GM21786 (cell line): ENCODE results near the gene IPO9.
"Not testable (repeated sequence)": the region's sequence is repeated elsewhere in the genome, so short reads cannot be mapped to it uniquely, and the experiment has no call there.

Source experiments
- ATAC-seq: cut with Tn5 transposase; IDR thresholded peaks from one replicate; pipeline ENCODE4 v1.9.1; 2021; ENCODE audit not compliant: unreplicated experiment

Gene IPO9

DNA sequence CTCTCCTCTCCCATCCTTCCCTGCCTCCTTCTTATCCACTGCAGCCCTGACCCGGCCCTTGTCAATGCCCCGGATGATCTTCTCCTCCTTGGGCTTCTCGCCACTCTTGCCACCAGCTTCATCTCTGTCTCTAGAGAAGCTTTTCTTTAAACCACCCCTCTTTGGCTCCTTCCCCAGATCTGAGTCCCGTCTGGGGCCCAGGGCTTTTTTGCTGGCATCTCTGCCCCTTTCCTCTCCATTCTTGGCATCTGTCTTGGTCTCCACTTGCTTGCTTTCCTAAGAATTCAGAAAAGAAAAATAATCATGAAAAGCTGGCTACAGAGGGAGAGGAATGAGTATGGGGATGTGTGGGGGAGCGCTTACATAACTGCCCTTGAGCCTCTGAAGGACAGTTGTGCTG is 71.5 kb downstream of the IPO9 start:
- no peak for ATAC-seq

DNA sequence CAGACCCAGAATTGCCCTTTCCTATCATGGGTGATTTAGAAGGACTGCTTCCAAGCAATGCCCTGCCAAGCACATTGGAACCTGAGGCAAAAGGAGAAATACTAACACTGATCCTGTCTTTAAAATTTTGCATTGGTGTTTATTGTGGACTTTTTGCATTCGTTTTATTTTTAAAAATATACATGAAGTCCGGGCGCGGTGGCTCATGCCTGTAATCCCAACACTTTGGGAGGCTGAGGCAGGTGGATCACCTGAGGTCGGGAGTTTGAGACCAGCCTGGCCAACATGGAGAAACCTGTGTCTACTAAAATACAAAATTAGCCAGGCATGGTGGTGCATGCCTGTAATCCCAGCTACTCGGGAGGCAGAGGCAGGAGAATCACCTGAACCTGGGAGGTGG is 72.1 kb downstream of the IPO9 start:
- ATAC-seq, result not testable (repeated sequence)

DNA sequence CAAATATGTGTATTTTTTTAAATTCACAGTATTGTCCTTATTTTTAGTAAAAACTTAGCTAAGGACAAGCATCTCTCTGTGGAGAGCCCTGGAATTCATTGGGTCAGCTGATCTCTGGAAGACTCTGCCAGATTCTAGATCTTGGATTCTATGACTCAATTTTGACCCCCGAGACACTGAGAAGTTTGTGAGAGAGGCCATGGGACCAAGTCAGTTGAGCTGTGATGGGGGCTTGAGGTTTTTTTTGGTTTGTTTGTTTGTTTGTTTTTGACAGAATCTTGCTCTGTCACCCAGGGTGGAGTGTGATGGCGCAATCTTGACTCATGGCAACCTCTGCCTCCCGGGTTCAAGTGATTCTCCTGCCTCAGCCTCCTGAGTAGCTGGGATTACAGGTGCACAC is 73.2 kb downstream of the IPO9 start:
- ATAC-seq, result no peak

DNA sequence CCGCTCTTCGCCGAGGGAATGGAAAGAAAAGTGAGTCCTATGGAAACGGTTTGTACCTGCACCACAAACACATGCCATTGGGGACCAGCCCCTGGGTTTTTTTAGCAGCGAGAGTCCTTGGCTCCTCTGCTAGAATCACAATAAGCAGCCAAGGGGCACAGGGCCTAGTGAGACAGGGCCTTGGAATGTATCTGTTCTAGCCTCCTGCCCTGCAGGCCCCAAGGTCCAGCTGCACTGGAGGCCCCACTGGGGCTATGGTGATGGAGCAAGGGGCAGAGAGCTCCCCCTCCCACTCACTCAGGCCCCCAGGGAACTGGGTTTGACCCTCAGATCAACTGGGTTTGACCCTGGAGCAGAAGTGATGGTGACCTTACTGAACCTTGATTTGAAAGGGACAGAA is 74.2 kb downstream of the IPO9 start:
- no peak for ATAC-seq

DNA sequence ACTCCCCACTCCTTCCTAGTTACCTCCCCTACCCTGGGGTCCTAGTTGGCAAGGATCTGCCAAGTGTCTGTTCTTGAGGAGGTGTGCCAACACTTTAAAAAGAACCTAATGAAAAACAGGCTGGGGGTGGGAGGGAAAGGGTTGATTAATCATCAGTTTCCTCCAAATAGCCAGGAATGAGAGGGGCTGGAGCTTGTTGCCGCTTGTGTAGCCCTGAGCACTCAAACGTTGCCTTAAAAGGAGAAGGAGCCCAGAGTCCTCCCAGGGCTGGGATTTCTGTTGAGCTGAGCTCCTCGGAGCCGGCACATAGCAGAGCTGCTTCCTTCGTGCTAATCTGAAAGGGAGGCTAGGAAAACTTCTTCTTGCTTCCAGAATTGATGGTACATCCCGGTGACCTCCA is 75.6 kb downstream of the IPO9 start:
- ATAC-seq, result no peak

DNA sequence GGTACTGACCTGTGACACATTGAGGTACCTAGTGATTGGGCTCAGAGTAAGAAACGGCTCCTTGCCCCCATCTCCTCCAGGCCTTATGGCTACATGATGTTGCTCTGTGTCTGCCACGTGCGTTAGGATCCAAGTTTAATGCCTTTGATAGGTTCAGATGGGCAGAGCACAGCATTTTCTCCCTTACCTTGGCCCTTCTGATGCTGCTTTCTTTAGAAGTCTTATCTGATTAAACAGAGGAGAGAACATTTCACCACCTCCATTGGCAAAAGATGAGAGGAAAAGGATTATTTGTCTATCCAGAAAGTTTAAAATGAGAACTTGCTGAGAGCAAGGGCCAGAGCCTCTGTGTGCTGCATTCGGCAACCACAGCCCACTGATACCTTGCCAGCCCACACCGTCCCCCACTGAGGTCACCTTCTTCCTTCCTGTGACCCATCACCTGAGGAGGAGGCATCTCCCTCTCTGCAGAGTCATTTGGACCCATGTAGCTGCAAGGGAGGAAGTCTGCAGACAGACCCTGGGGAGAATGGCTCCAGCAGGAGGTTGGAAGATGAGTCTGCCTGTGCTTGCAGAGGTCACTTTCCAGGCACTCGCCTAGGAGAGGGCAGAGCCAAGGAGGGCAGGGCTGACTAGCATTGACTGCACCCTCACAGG is 76.4 kb downstream of the IPO9 start:
- no peak for ATAC-seq

DNA sequence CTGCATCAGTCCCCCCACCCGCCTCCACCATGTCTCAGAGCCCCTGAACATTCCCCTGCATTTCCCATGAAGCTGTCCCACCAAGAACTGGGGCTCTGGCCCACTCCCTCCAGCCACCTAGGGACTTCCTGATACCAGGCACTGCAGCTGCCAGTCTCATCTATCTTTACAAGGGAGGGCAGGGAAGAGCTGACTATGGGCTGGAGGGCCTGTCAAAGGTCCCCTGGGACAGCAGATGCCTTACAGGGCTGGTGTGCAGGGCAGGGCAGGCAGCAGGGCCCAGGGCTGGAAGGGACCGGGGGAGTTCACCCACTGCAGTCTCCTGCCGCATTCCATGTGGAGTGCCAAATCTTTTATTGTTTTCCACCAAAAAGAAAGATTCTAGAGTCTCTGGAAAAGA is 77.4 kb downstream of the IPO9 start:
- no peak for ATAC-seq

DNA sequence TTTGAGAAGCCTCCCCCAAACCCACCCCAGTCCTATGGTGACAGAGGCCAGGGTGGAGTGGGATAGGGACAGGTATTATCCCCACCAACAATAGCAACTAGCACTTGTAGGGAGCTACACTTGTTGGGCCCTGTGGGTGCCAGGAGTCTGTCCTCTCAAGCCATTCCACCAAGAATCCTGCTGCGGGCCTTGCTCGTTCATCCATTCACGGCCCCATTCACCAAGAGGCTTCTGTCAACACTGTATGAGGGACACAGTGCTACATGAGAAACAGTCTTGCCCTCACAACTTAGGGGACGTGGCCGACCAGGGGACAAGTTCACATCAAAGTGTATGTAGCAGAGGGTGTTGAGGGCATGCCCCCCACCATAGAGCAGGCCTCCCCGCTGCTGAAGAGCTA is 78.7 kb downstream of the IPO9 start:
- ATAC-seq, result no peak

DNA sequence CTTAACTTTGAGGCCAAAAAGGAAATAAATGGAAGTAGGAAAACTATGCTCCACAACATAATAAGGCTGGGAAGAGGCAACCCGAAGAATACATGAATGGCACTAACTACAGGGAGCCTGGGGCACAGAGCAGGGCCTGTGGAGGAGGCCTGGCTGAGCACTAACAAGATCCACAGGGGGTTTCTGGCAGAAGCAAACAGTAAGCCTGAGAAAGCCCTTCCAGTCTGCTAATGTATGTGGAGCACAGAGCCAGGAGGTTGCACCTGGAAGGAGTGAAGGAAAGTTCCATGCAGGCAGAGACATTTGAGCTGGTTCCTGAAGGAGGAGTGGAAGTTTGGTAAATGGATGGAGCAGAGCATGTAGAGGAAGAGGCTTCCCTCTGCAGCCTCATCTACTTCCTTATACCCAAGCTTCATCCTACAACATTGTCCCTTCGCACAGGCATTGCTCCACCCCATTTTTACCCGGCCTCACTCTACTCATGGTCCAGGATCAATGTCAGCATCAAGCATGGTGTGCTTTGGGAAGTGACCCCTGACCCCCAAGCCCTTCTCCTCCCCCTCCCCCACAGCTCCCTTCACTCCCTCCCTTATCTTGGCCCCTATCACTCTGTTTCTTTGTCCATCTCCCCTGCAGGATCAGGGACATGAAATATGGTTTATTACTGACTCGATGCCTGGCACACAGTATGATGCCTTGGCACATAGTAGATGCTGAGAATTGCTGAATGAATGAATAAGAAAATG is 83.0 kb downstream of the IPO9 start:
- ATAC-seq, result no peak

DNA sequence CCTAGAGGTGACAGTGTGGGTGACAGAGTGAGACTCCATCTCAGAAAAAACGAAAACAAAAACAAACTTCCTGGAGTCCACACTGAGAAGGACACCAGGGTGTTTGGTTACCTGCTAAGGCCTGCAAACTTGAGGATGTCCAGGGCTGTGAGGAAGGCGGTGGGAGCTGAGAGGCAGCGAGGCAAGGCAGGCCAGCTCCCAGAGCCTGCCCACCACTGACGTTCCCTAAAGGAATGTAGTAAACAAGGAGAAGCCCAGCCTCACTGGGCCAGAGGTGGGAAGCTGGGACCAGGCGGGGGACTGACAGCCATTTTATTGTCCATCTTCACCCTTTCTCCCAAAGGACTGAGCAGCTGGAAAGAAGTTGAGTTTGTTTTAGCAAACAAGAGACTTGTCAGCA is 83.9 kb downstream of the IPO9 start:
- ATAC-seq, result no peak

DNA sequence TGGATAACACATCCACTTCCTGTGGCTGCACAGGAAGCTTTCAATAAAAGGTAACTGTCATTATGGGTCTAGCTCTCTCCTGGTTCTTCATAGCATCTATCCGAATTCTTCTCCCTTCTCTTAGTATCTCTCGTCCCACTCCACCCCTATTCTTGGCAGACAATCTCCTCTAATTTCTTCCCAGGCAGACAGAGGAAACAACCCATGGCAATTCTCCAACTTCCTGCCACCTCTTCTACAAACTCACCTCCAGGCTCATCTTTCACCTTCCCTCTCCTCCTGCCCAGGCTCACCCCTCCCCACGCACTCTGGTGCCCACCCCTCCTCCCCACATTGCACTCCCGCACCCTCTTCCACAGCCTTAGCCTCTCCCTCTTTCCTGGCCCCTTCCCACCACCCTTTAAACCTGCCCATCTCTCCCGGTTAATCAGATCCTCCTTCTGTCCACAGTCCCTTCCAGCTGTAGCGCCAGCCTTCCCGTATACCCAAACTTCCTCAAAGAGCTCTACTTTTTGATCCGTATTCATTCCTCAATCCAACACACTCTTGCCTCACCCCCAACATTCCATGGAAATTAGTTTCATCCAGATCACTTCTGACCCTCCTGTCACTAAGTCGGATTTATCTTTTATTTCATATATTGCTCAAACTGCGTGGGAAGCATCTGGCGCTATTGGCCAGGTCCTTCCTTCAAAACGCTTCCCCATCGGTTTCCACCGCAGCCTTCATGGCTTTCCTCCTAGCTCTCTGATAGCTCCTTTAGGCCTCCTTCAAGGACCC is 85.7 kb downstream of the IPO9 start:
- ATAC-seq, result no peak

DNA sequence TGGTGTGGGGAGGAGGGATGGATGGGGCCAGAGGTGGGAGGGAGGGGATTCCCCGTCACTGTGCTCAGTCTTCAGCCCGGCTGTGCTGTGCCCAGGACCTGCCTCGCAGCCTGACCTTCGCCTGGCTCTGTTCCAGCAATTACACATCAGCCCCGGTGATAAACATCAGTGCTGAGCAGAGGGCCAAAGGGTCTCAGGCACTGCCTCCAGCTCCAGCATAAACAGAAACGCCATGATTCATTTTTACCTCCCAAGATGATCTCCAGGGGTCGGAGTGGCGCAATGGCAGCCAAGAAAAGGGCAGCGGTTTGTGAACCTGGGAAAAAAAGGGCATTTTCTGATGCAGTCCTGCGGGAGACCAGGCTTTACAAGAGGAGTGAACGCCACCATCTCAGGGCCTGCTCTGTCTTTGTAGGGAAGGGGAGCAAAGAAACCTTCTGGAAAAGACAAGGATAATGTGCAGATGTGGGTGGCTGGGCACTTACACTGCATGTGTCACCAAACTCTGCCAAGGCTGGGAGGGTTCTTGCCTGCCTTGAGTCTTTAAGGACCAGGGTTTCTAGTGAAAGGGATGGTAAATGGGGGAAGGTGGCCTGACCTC is 87.8 kb downstream of the IPO9 start:
- no peak for ATAC-seq

DNA sequence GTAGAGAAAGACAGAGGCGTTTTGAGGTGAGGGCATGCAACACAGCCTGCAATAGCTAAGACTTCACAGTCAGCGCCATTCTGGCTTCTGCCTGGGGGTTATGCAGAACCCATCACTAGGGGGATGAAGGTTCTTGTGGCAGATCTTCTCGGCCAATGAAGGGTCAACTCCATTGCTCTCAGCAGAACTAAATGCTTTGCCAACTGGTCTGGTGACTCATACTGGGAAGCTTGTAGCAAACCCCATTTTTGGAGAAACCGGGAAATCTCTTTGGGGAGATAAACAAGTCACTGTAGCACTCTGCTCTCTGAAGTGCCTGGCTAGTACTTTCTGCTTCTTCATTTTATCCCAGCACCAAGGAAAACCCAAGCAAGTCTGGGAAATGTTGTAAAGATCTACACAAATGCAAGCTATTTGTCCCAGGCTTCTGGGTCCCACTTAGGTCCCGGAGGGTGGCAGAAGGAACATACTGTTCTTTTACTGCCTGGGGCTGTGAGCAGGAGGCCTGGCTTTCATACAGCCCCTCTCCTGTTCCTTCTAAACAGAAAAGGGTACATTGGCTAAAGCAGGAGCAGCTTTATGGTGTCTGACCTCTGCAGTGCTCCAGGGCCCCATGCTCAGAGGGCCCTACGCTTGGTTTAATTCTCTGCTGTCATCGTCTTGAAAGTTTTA is 88.5 kb downstream of the IPO9 start:
- no peak for ATAC-seq

DNA sequence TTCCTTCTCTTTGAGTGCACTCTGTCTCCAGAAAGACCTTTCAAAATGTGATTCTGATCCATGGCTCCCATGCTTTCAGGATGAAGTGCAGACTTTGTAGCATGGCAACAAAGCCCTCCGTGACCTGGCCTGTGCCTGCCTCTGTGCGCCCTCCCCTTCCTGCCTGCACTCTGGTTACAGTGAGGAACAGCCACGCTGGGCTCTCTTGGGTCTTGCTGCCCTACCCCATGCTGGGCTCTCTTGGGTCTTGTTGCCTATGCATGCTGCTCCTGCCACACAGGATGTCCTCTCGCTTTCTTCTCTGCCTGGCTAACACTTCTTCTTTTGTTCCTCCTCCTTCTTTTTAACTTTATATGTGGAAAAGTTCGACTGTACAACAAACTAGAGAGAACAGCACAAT is 89.4 kb downstream of the IPO9 start:
- ATAC-seq, result no peak

DNA sequence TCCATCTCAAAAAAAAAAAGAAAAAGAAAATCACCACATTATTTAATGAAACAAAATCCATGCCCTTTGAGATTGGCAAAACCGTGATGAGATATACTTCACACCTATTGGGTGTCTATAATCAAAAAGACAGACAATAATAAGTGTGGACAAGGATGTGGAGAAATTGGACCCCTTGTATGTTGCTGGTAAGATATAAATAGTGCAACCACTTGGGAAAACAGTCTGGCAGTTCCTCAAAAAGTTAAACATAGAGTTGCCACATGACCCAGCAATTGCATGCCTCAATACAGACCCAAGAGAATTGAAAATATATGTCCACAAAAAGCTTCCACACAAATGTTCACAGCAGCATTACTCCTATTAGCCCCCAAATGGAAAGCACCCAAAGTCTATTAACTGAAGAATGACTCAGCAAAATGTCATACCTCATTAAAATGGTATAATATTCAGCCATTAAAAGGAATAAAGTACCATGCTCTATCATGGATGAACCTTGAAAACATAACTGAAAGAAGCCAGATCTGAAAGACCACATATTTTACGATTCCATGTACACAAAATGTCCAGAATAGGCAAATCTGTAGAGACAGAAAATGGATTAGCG is 93.1 kb downstream of the IPO9 start:
- no peak for ATAC-seq

DNA sequence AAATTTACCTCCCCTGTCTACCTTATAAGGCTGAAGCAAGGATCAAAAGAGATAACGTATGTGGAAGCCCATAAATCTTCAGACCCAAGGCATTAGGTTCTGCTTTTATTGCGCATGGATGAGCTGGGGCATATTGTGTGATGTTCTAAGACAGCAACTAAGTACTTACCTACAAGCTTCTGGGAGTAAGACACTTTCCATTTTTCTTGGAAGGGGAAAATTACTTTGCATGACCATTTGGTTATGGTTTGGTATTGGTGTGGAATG is 96.3 kb downstream of the IPO9 start:
- no peak for ATAC-seq

DNA sequence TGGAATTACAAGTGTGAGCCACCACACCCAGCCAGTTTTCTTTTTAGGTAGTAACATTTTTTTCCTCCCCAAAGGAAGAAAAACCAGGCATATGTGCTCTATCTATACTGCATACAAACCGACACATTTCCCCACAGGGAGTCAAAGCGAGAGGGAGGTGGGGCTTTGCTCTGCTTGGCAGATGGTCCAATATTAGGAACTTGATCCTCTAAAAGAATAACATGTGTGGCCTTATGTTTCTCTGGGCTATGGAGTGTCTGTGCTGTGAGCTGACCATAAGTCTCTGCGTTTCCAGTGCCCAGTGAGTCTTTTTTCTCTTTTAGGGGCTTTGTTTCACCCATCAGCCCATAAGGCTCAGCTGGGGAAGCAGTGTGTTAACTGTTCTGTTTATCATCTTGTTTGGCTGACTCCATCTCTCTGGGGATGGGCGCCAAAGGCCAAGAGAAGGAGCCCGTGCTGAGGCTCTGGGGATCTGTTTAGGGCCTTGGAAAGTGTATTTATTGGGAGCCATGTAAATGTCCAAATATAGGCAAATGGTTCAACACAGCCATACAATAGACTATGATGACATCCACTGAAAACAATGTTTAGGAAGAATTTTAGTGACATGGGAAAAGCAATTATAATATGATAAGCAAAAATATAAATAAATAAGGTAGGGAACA is 97.2 kb downstream of the IPO9 start:
- no peak for ATAC-seq

DNA sequence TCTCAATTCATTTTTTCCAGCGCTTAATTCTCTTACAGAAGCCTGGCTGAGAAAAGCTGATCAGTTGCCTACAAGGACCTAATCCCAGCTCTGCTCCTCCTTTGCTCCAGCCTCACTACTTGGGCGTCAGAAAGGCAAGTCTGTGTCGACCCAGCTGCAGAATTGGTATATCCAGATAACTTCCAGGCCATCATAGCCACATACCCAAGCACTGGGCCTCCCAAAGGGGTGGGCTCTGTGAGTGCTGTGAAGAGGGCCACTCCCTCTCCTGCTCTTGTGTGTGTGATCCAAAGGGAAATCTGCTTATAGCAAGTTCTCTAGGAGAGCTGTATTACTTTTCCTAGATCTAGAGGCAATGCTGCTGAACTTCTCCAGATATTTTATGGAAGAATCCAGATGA is 99.3 kb downstream of the IPO9 start:
- no peak for ATAC-seq

DNA sequence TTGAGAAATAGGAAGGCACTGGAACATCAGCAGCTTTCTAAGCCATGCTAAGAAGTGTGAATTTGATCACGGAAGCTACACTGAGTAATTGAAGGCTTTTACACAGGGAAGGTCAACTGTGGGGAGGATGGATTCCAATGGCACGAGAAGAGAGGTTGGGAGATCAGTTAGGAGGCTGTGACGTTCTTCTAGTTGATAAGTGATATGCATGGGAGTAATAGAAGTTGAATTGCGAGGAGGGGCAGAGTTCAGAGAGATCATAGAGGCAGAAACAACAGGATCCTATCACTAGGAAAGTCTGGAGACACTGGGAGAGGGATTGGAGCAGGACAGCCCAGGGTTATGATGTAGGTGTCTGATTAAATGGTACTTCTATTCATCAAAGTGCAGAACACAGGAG is 101.2 kb downstream of the IPO9 start:
- no peak for ATAC-seq

DNA sequence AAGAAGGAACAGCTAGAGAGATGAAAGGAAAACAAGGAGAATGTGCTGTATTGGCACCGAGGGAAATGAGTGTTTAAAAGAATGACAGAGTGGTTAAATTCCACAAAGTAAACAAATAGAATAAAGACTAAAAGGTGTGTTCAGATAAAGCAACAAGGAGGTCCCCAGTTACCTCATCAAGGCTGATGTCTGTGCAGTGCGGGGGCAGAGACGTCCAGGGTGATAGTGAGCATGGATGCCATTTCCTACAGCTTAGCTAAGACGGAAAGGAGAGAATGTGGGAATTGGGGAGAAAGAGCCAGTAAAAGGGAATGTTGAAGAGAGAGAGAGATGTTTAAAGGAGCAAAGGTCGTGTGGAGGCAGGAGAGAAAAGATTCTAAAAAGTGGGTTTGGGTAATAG is 101.8 kb downstream of the IPO9 start:
- no peak for ATAC-seq
